ENCODE results near the gene LIX1L.

DNA sequence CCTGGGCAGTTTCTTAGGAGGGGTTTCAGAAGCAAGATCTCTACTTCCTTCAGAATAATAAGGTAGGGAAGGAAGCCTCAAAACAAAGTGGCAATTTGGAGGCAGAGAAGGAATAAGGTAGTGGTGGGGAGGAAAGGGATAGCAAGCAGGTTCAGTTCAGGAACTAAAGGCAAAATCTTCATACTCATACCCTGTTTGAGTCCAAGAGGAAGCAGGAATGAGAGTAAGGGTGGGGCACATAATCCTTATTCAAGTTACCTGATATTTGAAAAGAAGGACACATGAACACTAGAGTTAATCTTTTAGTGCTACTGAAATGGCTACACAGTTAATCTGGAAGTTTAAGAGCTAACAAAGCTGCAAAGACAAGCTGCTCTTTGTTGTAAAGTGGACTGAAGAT is 22.1 kb downstream of the LIX1L start:
- TF ChIP-seq, protein P1, sequence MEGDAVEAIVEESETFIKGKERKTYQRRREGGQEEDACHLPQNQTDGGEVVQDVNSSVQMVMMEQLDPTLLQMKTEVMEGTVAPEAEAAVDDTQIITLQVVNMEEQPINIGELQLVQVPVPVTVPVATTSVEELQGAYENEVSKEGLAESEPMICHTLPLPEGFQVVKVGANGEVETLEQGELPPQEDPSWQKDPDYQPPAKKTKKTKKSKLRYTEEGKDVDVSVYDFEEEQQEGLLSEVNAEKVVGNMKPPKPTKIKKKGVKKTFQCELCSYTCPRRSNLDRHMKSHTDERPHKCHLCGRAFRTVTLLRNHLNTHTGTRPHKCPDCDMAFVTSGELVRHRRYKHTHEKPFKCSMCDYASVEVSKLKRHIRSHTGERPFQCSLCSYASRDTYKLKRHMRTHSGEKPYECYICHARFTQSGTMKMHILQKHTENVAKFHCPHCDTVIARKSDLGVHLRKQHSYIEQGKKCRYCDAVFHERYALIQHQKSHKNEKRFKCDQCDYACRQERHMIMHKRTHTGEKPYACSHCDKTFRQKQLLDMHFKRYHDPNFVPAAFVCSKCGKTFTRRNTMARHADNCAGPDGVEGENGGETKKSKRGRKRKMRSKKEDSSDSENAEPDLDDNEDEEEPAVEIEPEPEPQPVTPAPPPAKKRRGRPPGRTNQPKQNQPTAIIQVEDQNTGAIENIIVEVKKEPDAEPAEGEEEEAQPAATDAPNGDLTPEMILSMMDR (IDR thresholded peaks at IDR 0.05 in 4 of 5, conservative IDR thresholded peaks at IDR 0.05 in 1 of 5): no peak
- TF ChIP-seq POLR2A (IDR thresholded peaks at IDR 0.05): no peak
